Activated naive CD4-positive, alpha-beta T cell treated with anti-CD3 and anti-CD28 coated beads, Interleukin-2, amount 50 U/mL, for 16 hours (primary cell): ENCODE results near the gene LIF.
A peak's percentile ranks its signal among the peaks of the same experiment; 100 is the strongest.
"Not testable (repeated sequence)": the region's sequence is repeated elsewhere in the genome, so short reads cannot be mapped to it uniquely, and the experiment has no call there.

Source experiments
- DNase-seq: peaks from one replicate; pipeline ENCODE4 v3.0.0-alpha.2; 2020

Gene LIF

DNA sequence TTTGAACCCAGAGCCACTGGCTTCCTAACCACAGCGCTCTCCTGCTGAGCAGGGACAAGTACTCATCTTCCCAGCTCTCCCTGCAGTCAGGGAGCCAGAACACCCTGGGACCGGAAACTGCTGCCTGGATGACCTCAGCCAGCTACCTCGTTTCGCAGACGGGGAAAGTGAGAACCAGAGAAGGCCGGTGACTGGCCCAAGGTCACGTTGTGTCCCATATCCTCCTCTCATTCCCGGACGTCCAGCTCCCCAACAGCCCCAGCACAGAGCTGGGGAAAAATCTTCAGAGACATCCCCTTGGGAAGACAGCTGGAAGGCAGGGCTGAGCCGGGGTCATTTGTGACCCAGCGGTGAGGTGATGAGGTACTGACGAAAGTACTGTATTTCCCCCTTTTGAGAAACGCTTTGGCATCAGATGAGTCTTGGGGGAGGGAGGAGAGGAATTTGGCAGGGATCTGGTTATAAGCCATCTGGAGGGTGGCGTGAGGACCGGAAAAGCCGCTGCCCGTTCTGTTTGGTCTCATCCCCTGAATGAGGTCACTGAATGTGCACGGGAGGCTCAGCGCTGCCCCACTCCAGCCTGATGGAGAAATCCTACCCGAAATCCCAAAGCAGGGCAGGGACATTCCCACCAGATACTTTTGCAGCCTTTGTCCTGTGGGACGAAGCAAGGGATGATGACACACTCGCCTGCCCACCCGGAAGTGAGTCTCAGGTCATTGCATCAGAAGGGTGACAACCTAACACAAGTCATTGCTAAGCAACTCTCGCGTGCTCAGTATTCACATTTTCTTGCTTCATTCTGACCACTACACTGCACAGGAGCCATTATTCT is 41.1 kb downstream of the LIF start:
- no peak for DNase-seq

DNA sequence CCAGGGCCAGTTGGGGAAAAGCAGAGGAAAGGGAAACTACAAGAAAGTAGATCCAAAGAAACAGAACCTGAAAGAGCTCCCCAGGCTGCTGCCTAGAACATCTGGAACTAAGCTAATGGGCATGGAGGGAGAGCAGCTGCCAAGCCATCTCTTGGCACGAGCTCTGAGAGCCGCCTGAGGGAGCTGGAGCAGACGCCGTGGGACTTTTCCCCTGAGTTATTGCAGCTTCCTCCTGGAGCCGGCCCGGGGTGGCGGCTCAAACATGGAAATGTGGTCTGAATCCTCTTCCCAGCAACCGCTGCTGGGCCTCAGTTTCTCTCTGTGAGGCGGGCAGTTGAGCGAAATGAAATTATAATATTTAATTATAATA is 41.8 kb downstream of the LIF start:
- DNase-seq, result no peak

- no peak for DNase-seq
Observed at GRCh38 chr22:30204015-30204741, 42.4 kb downstream of the LIF start.

- no peak for DNase-seq
Observed at GRCh38 chr22:30202531-30203006, 44.0 kb downstream of the LIF start.

- DNase-seq, result no peak
Observed at GRCh38 chr22:30201945-30202344, 44.6 kb downstream of the LIF start.

- DNase-seq, result not testable (repeated sequence)
Observed at GRCh38 chr22:30200905-30201304, 45.7 kb downstream of the LIF start.

DNA sequence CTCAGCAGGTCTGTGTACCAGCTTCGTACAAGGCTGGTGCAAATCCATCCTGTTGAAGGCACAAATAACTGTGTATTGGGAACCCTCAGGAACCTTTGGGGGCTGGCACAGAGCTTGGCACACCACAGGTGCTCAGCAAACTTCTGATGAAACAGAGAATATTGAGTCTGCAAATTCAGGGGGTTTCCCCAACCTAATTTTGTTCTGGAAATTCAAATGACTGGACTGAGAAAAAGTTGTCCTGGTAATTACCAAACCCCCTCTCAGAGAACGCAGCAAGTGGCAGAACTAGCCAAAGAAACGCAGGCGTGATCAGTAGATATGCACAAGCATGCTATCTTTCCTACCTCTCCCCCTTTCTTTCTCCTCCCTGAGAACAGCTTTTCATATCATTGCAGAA is 47.6 kb downstream of the LIF start:
- no peak for DNase-seq

DNA sequence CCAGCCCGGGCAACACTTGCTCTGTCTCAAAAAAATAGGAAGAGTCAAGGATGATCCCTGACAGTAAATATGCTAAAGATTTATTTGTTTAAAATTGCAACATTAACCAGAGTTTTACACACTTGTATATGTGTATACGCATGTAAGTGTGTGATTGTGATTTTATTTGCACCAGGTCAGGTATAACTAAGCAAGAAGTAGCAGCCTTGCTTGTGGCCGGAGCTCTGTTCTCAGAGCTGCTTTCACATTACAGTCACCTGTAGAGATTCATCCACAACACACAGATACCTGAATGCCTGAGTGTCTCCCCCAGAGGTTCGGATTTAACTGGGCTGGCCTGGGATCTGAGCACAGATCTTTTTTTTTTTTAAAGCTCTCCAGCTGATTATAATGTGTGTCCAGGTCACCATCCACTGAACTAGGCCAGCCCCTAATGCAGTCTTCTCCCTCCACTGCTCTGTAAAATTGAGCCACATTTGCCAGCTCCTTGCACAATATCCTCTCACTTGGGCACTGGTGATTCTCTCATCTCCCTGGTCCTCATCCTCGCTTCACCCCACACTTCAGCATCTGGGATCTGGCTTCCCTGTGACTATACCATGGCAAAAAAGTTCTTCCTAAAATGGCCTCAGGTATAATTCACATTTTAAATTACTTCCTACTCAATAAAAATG is 48.3 kb downstream of the LIF start:
- DNase-seq, result no peak

DNA sequence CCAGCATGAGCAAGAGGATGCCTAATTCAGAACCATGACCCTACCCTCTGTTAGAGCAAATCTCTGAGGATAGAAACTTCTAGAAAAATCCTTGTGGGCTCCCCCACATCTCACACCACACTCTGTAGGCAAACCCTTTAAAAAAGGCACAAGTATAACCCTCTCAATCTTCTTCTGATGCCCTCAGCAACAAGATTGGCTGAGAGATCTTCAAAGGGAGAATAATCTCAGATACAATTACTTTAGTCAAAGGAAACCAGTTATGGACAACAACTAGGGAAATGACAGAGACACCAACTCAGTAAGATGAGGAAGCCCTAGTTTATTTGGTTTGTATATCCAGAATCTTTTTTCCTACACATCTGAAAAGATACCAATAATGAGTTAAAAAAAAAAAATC is 49.2 kb downstream of the LIF start:
- no peak for DNase-seq

DNA sequence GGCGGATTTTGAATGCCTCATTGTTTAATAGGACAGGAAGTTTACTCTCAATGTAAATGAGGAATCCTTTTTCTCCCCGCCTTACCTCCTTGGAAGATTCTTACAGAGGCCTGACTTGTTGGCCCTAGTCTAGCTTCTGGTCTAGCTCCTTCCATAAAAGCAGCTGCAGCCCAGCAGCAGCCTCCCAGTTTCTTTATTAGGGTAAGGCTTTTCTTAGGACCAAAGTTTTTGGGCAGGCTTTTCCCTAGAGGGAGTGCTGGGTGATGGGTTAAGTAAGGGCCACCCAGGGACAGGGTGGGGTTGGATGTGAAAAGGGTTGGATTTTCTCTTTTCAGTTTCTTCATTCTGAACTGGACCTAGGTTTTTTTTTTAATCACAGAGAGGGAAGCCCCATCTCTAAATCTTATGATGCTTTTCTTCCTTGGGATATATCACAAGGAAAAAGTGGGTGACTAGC is 49.7 kb downstream of the LIF start:
- DNase-seq, result no peak

DNA sequence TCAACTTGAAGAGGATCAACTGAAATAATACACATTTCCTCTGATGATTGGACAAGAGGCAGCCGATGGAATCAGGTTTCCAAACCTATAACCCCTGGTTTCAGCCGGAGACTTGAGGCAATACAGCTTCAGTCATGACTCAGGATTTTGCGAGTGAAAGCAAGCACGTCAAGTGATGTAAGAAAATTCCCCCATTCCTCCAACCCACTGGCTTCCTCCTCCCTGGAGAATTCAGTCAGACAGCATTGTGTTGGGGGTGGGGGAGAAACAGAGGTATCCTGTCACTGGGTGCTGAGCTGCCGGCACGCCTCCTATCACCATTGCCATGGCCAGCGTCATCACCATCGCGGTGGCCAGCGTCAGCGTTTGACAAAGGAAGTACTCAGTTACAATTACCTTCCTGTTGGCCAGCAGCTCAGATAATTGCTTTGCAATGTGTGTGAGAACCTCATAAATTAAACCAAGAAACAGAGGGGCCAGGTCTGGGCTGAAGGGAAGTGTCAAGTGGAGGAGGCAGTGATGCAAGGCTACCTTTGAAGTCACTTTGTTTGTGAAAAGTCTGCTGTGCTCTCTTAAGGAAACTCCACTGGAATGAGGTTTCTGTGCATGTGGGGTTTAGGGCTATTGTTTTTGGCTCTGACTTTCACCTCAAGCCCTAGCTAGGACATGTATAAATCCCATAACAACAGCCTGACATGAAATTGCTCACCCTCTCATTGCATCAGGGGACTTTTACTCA is 50.2 kb downstream of the LIF start:
- DNase-seq, result peak; percentile 33

GRCh38 chr22:30195245-30196140 is 51.1 kb downstream of the LIF start:
- DNase-seq, result no peak

GRCh38 chr22:30193031-30193775 is 53.4 kb downstream of the LIF start:
- no peak for DNase-seq

DNA sequence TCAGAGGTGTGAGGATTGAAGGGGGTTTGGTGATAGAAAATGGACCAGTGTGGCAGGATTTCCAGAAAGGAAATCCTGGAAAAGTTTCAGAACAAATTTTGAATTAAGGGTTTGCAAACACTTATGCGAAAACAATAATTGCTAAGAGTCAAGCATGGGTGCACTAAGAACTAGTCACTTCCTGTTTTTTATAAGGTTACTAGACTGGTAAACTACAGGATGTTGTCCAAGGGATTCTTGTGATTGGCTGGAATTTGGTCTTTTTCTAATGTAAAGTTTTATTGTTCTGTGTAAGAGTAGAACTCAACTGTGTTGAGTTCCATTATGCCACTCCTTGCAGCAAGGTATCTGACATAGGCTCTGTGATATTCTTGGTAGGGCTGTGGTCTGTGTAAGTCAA is 54.1 kb downstream of the LIF start:
- DNase-seq, result no peak

DNA sequence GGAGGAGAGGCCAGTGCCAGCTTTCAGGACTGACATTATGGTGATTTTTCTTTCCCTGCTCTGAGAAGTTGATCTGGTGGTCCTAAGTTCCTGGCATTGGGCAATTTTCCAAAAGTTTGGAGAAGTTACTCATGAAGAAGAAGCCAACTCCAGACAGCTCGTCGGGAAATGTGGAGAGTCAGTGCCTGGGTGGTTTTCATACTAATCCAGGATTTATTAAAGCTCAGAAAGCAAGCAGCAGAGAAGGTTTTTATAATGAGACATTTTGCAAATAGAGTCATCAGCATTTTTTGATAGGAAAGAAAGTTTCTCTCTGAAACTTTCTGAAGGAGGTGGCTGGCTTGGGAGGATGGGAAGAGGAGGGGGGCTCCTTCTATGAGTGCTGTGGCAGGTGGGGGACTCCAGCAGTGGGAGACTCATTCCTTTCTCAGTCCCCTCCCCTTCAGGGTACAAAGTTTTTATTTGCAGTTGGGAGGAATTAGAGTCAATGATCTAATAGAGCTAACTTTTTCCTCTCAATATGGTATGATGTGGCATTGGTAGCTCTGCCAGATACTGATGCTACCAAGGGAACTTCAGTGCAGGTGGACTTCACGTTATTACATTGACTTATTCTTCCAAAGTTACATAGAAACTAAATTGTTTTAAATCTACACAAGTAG is 55.4 kb downstream of the LIF start:
- no peak for DNase-seq

- DNase-seq, result no peak
Observed at GRCh38 chr22:30190574-30190973, 56.0 kb downstream of the LIF start.
